GM13977 (cell line): Measurements from ENCODE around the gene GPR132.

Experiments used
- DNase-seq: peaks from one replicate; pipeline ENCODE4 v3.0.0; 2012; ENCODE audit warnings: low spot score
- CTCF ChIP-seq: IDR thresholded peaks from 2 replicates; pipeline ENCODE4 v1.5.1; 2012; ENCODE audit warnings: mild to moderate bottlenecking, control low read depth; ENCODE audit not compliant: insufficient read depth; ENCODE audit errors: extremely low read depth, missing control alignments
- in situ Hi-C: fragments of 300-500 bp; cut with MboI; formaldehyde crosslinking; loops from one replicate; pipeline ENCODE4 v1.12.0; 2022; ENCODE audit warnings: low sequenced_read_pairs, low pct_unique_long_range_greater_than_20kb, mixed read lengths, inconsistent platforms; ENCODE audit not compliant: unreplicated experiment

Gene GPR132

GRCh38 chr14:105069522-105069870 is 4.3 kb upstream of the GPR132 start:
- DNase-seq: no peak
- in situ Hi-C loops: no loop called here
- TF ChIP-seq CTCF: no peak

- no peak for DNase-seq
- no peak for TF ChIP-seq CTCF
- in situ Hi-C loops: no loop called here
Measured at GRCh38 chr14:105068818-105069217, 3.6 kb upstream of the GPR132 start.

GRCh38 chr14:105067969-105068301 is 2.7 kb upstream of the GPR132 start:
- in situ Hi-C loops: no loop called here
- no peak for DNase-seq
- TF ChIP-seq CTCF: no peak

- no peak for DNase-seq
- TF ChIP-seq CTCF: no peak
Measured at GRCh38 chr14:105067140-105067968, 2.1 kb upstream of the GPR132 start.

GRCh38 chr14:105066240-105067071 is 1.2 kb upstream of the GPR132 start:
- DNase-seq: no peak
- peak; percentile 32 for TF ChIP-seq CTCF
- in situ Hi-C loops: no loop called here

More at GRCh38 chr14:105067140-105067968, 2.1 kb upstream of the GPR132 start:
- in situ Hi-C loops: no loop called here

GRCh38 chr14:105064721-105065143 is 498 bp downstream of the GPR132 start:
- in situ Hi-C loops: no loop called here
- no peak for TF ChIP-seq CTCF
- DNase-seq: no peak
